Body of pancreas (tissue), 4 donors: ENCODE results near the gene LBR.

Source experiments
- CTCF ChIP-seq, 7 experiments: fragments of 450-650 bp in 4 of 7; fragments of 200-600 bp in 3 of 7; sonication (generic) in 3 of 7; IDR thresholded peaks; one replicate each; pipeline ENCODE4 v1.5.1; 2016 to 2019; ENCODE audit warnings: antibody characterized with exemption in 7 of 7
- POLR2A ChIP-seq, 3 donors: fragments of 450-650 bp; IDR thresholded peaks; one replicate each; pipeline ENCODE4 v1.6.1; 2016; ENCODE audit warnings: antibody characterized with exemption in 3 of 3, mild to moderate bottlenecking in 2 of 3

GRCh38 chr1:225446981-225447615, 19.3 kb upstream of the LBR start:
- TF ChIP-seq CTCF (IDR thresholded peaks at IDR 0.05): no peak
- no peak for TF ChIP-seq POLR2A (IDR thresholded peaks at IDR 0.05)
